Fibroblast of mammary gland (primary cell): ENCODE data around the gene UTS2R.

Experiments used
- DNase-seq: peaks from one replicate; pipeline ENCODE4 v3.0.0-alpha.2; 2010; ENCODE audit warnings: low read depth
- H3K4me3 ChIP-seq: 2 replicates; pipeline ENCODE4 v1.5.1; 2011; ENCODE audit warnings: low read depth, mild to moderate bottlenecking, low read length, moderate library complexity; ENCODE audit not compliant: control insufficient read depth
- CTCF ChIP-seq: conservative IDR thresholded peaks from 2 replicates; pipeline ENCODE4 v1.5.1; 2011; ENCODE audit warnings: low read depth, low read length, inconsistent platforms; ENCODE audit not compliant: control insufficient read depth, insufficient read depth

Gene UTS2R

GRCh38 chr17:82330322-82331239 is 41.0 kb upstream of the UTS2R start:
- H3K4me3 ChIP-seq, result no peak overlapping the region
- peak; percentile 60 for DNase-seq
- TF ChIP-seq CTCF, result no peak

- no peak for DNase-seq
- TF ChIP-seq CTCF, result no peak
- no peak overlapping the region for H3K4me3 ChIP-seq
Measured at GRCh38 chr17:82331345-82331939, 40.1 kb upstream of the UTS2R start.

- no peak for TF ChIP-seq CTCF
- peak; percentile 61 for DNase-seq
- H3K4me3 ChIP-seq, result peak overlapping the region; percentile 58
Measured at GRCh38 chr17:82332669-82333278, 38.8 kb upstream of the UTS2R start.

GRCh38 chr17:82333279-82334171 is 38.0 kb upstream of the UTS2R start, which contains the start of gene SECTM1:
TSS of gene SECTM1 (minus strand) at chr17:82333766. CDS start at chr17:82327240, 6,526 bp downstream.
- TF ChIP-seq CTCF, result no peak
- DNase-seq, result peak; percentile 34

GRCh38 chr17:82334204-82334621 is 37.4 kb upstream of the UTS2R start:
- DNase-seq, result no peak
- no peak for TF ChIP-seq CTCF
- H3K4me3 ChIP-seq, result no peak overlapping the region

More at GRCh38 chr17:82333279-82334171, 38.0 kb upstream of the UTS2R start, which contains the start of gene SECTM1:
- peak within 1 kb of the TSS; percentile 58 for H3K4me3 ChIP-seq

- peak overlapping the region; percentile 39 for H3K4me3 ChIP-seq
- no peak for DNase-seq
- no peak for TF ChIP-seq CTCF
Measured at GRCh38 chr17:82334622-82335394, 36.8 kb upstream of the UTS2R start.
